Fibroblast of lung (primary cell): ENCODE results near the gene SLC13A5. TPM values are rescaled to one million over a fixed set of nuclear protein-coding genes. Genes with fewer than 3 reads are reported as not detected.

ENCODE experiments used
- DNase-seq, 2 donors: peaks; one replicate each; pipeline versions ENCODE4 v3.0.0 to v3.0.0-alpha.2; 2010; ENCODE audit warnings: low read depth in 2 of 2
- H2AFZ ChIP-seq: 2 replicates; pipeline ENCODE4 v1.5.1; 2012; ENCODE audit warnings: low read length, control low read depth, inconsistent platforms
- H3K27ac ChIP-seq: 2 replicates; pipeline ENCODE4 v1.5.1; 2011; ENCODE audit warnings: low read length, control low read depth; ENCODE audit not compliant: insufficient read depth
- H3K27me3 ChIP-seq: 2 replicates; pipeline ENCODE4 v1.5.1; 2011; ENCODE audit warnings: mild to moderate bottlenecking, low read length; ENCODE audit not compliant: control insufficient read depth, insufficient read depth
- H3K36me3 ChIP-seq: 2 replicates; pipeline ENCODE4 v1.5.1; 2011; ENCODE audit warnings: low read length; ENCODE audit not compliant: control insufficient read depth, insufficient read depth
- H3K4me1 ChIP-seq: 2 replicates; pipeline ENCODE4 v1.5.1; 2011; ENCODE audit warnings: low read length; ENCODE audit not compliant: control insufficient read depth, insufficient read depth; ENCODE audit errors: extremely low read depth
- H3K4me2 ChIP-seq: 2 replicates; pipeline ENCODE4 v1.5.1; 2011; ENCODE audit warnings: low read length, control low read depth; ENCODE audit not compliant: insufficient read depth; ENCODE audit errors: extremely low read depth
- H3K4me3 ChIP-seq, 4 experiments: fragments of 200-600 bp in 1 of 4; sonication (generic) in 1 of 4; replicated peaks in 1 of 4; 2 replicates each; pipeline ENCODE4 v1.5.1; 2011 to 2016; ENCODE audit warnings: low read length in 4 of 4, low read depth in 3 of 4, mild to moderate bottlenecking in 3 of 4, control low read depth in 2 of 4, inconsistent platforms in 1 of 4, mixed read lengths in 1 of 4; ENCODE audit not compliant: insufficient read depth in 1 of 4; ENCODE audit errors: control extremely low read depth in 1 of 4
- H3K79me2 ChIP-seq: 2 replicates; pipeline ENCODE4 v1.5.1; 2012; ENCODE audit warnings: mild to moderate bottlenecking, low read length, inconsistent platforms; ENCODE audit not compliant: control insufficient read depth, insufficient read depth
- H3K9ac ChIP-seq: 2 replicates; pipeline ENCODE4 v1.5.1; 2011; ENCODE audit warnings: mild to moderate bottlenecking, low read length, control low read depth; ENCODE audit not compliant: insufficient read depth
- H3K9me3 ChIP-seq: 2 replicates; pipeline ENCODE4 v1.5.1; 2012; ENCODE audit warnings: low read depth, low read length; ENCODE audit not compliant: control insufficient read depth, insufficient read depth
- H4K20me1 ChIP-seq: 2 replicates; pipeline ENCODE4 v1.5.1; 2011; ENCODE audit warnings: low read length; ENCODE audit not compliant: control insufficient read depth, insufficient read depth; ENCODE audit errors: extremely low read depth
- CTCF ChIP-seq, 2 donors: IDR thresholded peaks in 1 of 2; conservative IDR thresholded peaks in 1 of 2; 1 replicate in 1 of 2; 2 replicates in 1 of 2; pipeline ENCODE4 v1.5.1; 2011 to 2012; ENCODE audit warnings: low read length in 2 of 2, control low read depth in 1 of 2, inconsistent platforms in 1 of 2, low read depth in 1 of 2, mild to moderate bottlenecking in 1 of 2
- EZH2 ChIP-seq: IDR thresholded peaks from 2 replicates; pipeline ENCODE4 v1.5.1; 2012; ENCODE audit warnings: low read length, control low read depth, mild to moderate bottlenecking; ENCODE audit errors: missing control alignments
- polyA minus RNA-seq: library from RNA; depleted of rRNA, polyadenylated mRNA; stranded (reverse); fragments of >200 nt; gene quantifications from 2 replicates; pipeline ENCODE4 v1.2.3, GENCODE V29; 2011; ENCODE audit warnings: low replicate concordance
- polyA plus RNA-seq, 2 donors: library from polyadenylated mRNA; depleted of rRNA in 1 of 2; stranded (reverse) in 1 of 2; unstranded in 1 of 2; fragments of >200 nt; gene quantifications; 2 replicates each; pipeline ENCODE4 v1.2.1, GENCODE V29; 2011 to 2012; ENCODE audit warnings: missing spikeins in 1 of 2
- total RNA-seq: library from RNA; depleted of rRNA; stranded (reverse); fragments of >200 nt; gene quantifications from 2 replicates; pipeline ENCODE4 v1.2.1, GENCODE V29; 2014

SLC13A5 gene
- total RNA-seq, result not detected in 2 replicates
- polyA plus RNA-seq, result not detected in 2 replicates
- not detected in 2 replicates for polyA plus RNA-seq (2012)
- not detected in 2 replicates for polyA minus RNA-seq

- H2AFZ ChIP-seq, result no peak within 1 kb of the TSS
- H3K36me3 ChIP-seq, result no peaks in the 10 kb centered on the region
- peak; percentile 4 to 20 for DNase-seq
- no peak within 1 kb of the TSS for H3K27ac ChIP-seq
- H3K4me2 ChIP-seq, result no peak within 1 kb of the TSS
- peak within 1 kb of the TSS in 1 of 4 experiments; percentile 7 for H3K4me3 ChIP-seq
- H3K9me3 ChIP-seq, result no peaks in the 10 kb centered on the region
- no peaks in the 10 kb centered on the region for H4K20me1 ChIP-seq
- H3K79me2 ChIP-seq, result no peaks in the 10 kb centered on the region
- no peak within 1 kb of the TSS for H3K9ac ChIP-seq
- no peaks in the 10 kb centered on the region for H3K4me1 ChIP-seq
- peaks cover 22% of the 10 kb centered on the region for H3K27me3 ChIP-seq
- TF ChIP-seq CTCF (conservative IDR thresholded peaks at IDR 0.05 in 1 of 2, IDR thresholded peaks at IDR 0.05 in 1 of 2; ENCODE audit: low read depth in 1 of 2, low read length in 2 of 2), result peak in 1 of 2 donors; percentile 25
- peak; percentile 16 for TF ChIP-seq EZH2
Observed at GRCh38 chr17:6713130-6713917, at the start of gene SLC13A5. TSS of gene SLC13A5 (minus strand) at chr17:6713369. CDS start at chr17:6713333, 36 bp downstream.

- Histone ChIP-seq H3K27ac (no peak overlapping the region), H3K9me3 (no peaks in the 10 kb centered on the region), H3K4me1 (no peaks in the 10 kb centered on the region), H4K20me1 (no peaks in the 10 kb centered on the region), H3K4me2 (no peak overlapping the region), H3K9ac (no peak overlapping the region), H3K79me2 (no peaks in the 10 kb centered on the region), H3K27me3 (no peaks in the 10 kb centered on the region), H3K4me3 (no peak overlapping the region), H3K36me3 (peaks cover 7% of the 10 kb centered on the region), H2AFZ (no peak overlapping the region)
- TF ChIP-seq CTCF (conservative IDR thresholded peaks at IDR 0.05 in 1 of 2, IDR thresholded peaks at IDR 0.05 in 1 of 2; ENCODE audit: low read depth in 1 of 2, low read length in 2 of 2), result no peak
- no peak for TF ChIP-seq EZH2
- DNase-seq, result peak in 1 of 2 donors; percentile 37
Observed at GRCh38 chr17:6761779-6762178, 48.6 kb upstream of the SLC13A5 start.

- no peak overlapping the region for H3K9ac ChIP-seq
- no peaks in the 10 kb centered on the region for H3K27me3 ChIP-seq
- H3K36me3 ChIP-seq, result peaks cover 4% of the 10 kb centered on the region
- no peak overlapping the region for H2AFZ ChIP-seq
- peak overlapping the region in 1 of 4 experiments; percentile 11 for H3K4me3 ChIP-seq
- no peaks in the 10 kb centered on the region for H4K20me1 ChIP-seq
- no peak for DNase-seq
- H3K9me3 ChIP-seq, result no peaks in the 10 kb centered on the region
- peaks cover 22% of the 10 kb centered on the region for H3K4me1 ChIP-seq
- H3K27ac ChIP-seq, result no peak overlapping the region
- no peak for TF ChIP-seq CTCF (conservative IDR thresholded peaks at IDR 0.05 in 1 of 2, IDR thresholded peaks at IDR 0.05 in 1 of 2; ENCODE audit: low read depth in 1 of 2, low read length in 2 of 2)
- TF ChIP-seq EZH2, result no peak
- H3K4me2 ChIP-seq, result no peak overlapping the region
- H3K79me2 ChIP-seq, result no peaks in the 10 kb centered on the region
Observed at GRCh38 chr17:6757747-6758146, 44.6 kb upstream of the SLC13A5 start.
